AG10803 (cell line): ENCODE results near the gene PACRG.

Experiments
- DNase-seq: peaks from one replicate; pipeline ENCODE4 v3.0.0; 2010; ENCODE audit warnings: low read depth
- H3K4me3 ChIP-seq: 2 replicates; pipeline ENCODE4 v1.5.1; 2011; ENCODE audit warnings: mild to moderate bottlenecking, low read length, control low read depth
- TF ChIP-seq, protein P1 (sequence below): conservative IDR thresholded peaks from 2 replicates; pipeline ENCODE4 v1.5.1; 2011; ENCODE audit warnings: mild to moderate bottlenecking, low read length, control low read depth, inconsistent platforms

The PACRG gene

DNA sequence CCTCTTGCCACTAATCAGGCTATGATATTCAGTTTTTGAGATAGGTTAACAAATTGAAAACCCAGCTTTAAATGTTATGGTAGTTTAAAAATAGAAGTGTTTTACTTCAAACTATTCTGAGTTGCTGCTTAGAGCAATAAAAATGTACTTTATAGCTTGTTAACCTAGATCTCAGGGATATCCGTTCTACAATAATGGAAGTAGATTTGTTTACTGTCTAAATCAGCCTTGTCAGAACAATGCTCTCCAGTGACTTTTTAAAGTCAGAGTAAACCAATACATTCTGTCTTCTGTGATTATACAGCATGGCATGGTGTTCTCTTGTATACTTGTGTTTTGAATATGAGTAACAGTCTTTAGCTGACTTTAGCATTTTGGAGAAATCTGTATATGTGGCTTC is 161.5 kb downstream of the PACRG start:
- no peak for DNase-seq
- no peak overlapping the region for H3K4me3 ChIP-seq
- TF ChIP-seq, protein P1, sequence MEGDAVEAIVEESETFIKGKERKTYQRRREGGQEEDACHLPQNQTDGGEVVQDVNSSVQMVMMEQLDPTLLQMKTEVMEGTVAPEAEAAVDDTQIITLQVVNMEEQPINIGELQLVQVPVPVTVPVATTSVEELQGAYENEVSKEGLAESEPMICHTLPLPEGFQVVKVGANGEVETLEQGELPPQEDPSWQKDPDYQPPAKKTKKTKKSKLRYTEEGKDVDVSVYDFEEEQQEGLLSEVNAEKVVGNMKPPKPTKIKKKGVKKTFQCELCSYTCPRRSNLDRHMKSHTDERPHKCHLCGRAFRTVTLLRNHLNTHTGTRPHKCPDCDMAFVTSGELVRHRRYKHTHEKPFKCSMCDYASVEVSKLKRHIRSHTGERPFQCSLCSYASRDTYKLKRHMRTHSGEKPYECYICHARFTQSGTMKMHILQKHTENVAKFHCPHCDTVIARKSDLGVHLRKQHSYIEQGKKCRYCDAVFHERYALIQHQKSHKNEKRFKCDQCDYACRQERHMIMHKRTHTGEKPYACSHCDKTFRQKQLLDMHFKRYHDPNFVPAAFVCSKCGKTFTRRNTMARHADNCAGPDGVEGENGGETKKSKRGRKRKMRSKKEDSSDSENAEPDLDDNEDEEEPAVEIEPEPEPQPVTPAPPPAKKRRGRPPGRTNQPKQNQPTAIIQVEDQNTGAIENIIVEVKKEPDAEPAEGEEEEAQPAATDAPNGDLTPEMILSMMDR, result no peak

DNA sequence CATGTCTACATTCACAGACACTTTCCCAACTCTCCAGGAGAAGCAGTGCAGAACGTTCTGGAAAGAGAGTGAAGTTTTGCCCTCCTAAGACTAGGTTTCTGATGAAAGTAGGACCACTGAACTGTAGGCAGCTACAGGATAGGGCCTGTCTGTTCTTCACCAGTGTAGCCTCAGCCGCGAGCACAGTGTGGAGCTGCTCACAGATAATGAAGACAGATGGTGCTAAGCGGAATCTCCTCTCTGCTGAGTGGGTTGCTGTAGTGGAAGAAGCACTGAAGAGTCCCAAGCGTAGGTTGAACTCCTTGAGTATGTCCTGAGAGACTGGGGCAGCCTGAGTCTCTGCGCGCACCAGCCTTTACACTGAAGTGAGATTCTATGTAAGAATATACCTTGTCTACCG is 170.2 kb downstream of the PACRG start:
- TF ChIP-seq, protein P1, result no peak
- H3K4me3 ChIP-seq, result no peak overlapping the region
- no peak for DNase-seq

DNA sequence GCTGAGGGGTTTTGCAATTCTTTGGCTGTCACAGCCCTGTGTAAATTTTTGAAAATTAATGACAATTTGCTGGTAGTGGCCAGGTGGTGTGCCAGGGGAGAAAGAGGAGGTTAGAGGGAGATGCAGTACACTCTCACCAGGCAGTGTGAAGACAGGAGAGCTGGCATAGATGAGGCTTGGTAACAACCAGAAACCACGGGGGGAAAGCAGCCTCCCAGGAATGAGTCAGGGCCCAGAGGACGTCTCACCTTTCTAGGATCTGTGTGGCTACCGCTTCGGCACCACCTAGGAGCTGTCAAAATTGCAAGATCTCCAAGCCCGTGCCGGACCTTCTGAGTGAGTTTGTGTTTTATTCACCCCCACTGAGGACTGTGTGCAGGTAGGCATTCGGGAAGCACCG is 171.4 kb downstream of the PACRG start:
- no peak for DNase-seq

DNA sequence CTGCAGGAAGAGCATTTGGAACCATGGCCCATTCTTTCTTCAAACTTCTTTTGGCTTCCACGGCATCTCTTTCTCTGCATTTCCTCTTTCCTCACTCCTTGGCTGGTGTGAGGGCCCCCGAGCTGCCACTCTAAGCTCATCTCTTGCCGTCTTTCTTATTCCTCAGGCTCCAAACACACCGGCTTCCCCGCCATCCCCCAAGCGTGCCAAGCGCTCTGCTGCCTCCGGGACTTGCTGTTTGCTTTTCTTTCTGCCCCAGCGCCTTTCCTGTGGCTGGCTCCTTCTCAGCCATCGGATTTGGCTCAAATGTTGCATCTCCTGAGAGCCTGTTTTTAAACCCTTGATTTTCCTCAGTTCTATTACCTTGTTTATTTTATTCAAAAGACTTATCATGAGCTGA is 172.7 kb downstream of the PACRG start:
- TF ChIP-seq, protein P1, result no peak
- no peak overlapping the region for H3K4me3 ChIP-seq
- DNase-seq, result no peak

More for the DNA sequence above, 171.4 kb downstream of the PACRG start:
- no peak overlapping the region for H3K4me3 ChIP-seq
- TF ChIP-seq, protein P1, result no peak

DNA sequence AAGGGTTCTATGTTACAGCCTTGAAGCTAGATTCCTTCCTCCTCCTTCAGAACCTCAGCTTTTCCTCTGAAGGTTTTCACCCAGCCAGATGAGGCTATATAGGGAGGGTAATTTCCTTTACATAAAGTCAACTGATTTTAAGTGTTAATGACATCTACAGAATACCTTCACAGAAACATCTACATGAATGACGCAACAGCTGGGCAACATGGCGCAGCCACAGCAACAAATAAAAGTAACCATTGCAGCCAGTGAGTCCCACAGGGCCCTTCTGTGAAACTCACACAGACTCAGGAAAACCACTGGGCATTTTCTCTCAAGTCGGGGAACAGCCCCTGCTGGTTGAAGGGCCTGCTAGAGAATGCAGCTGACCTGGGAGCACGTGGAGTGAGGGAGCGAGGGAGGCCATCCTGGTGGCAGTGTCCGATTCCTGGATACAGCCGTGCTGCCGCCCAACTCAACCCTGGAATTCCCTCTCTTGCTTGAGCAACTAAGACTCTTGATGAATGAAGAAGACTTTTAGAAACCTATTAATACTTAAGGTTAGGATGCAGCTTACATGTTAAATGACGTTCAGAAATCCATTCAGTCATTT is 176.4 kb downstream of the PACRG start:
- TF ChIP-seq, protein P1, result no peak
- H3K4me3 ChIP-seq, result no peak overlapping the region
- DNase-seq, result no peak

DNA sequence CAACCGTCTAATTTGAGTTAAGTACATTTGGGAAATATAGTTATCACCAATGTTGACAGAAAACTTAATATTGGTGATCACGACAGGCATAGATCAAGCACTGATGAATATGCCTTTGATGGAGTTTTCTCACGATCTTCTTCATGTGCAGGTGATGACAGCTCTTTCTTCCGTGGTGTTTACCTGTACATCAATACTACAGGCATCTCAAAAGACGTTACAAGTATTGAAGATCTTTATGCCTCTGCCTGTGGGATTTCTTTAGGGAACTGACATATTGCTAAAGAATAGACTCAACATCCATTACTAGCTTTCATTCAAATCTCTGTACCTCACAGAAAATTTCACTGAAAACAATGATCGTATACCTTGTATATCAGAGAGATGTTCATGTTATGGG is 178.7 kb downstream of the PACRG start:
- TF ChIP-seq, protein P1, result no peak
- DNase-seq, result no peak
- no peak overlapping the region for H3K4me3 ChIP-seq

DNA sequence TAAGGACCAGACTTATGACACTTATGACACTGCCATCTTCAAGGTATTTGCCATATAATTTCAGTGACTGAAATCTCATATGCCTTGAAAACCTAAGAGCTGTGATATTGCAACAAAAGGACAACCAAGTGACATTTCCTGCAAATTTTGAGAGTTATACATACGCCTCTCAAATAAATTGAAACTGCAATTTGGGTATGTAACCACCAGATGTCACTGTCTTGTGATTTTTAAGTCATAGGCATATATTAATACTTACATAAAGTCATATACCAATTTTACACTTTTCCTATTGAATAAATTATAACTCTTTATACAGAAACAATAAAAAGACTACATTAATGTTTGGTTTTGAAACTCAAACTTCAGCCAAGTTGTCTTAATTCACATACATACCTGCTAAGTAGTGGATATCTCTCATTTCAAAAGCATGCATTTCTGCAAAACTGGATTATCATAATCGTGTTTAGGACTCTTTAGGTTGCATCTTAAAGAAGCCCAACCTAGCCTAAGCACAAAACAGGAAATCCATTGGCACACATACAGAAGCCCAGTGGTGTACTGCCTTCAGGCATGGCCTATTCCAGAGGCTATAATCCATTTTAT is 180.2 kb downstream of the PACRG start:
- H3K4me3 ChIP-seq, result no peak overlapping the region
- peak; percentile 38 for DNase-seq
- TF ChIP-seq, protein P1, result peak; percentile 56
